PFSK-1 (cell line): ENCODE results near the gene TMPRSS12.

ENCODE experiments used
- FOXP2 ChIP-seq: optimal IDR thresholded peaks from 2 replicates; pipeline ENCODE3; 2011; ENCODE audit warnings: borderline replicate concordance, control low read depth, inconsistent platforms; ENCODE audit not compliant: insufficient read depth; ENCODE audit errors: extremely low read length, extremely low read depth
- POLR2AphosphoS5 ChIP-seq: IDR thresholded peaks from 2 replicates; pipeline ENCODE4 v1.6.1; 2012; ENCODE audit warnings: low read depth, mild to moderate bottlenecking, control low read depth, low read length, moderate library complexity
- SIN3A ChIP-seq: IDR thresholded peaks from 2 replicates; pipeline ENCODE4 v1.6.1; 2012; ENCODE audit warnings: mild to moderate bottlenecking, low read length, moderate library complexity, borderline replicate concordance; ENCODE audit not compliant: insufficient read depth
- TAF1 ChIP-seq: IDR thresholded peaks from 2 replicates; pipeline ENCODE4 v1.6.1; 2012; ENCODE audit warnings: low read length, control low read depth, borderline replicate concordance; ENCODE audit not compliant: insufficient read depth
- TF ChIP-seq, protein P1 (sequence below), 2 experiments: IDR thresholded peaks; 2 replicates each; pipeline versions ENCODE4 v1.6.1 to v1.8.0; 2011 to 2012; ENCODE audit warnings: low read depth in 2 of 2, low read length in 2 of 2, control low read depth in 1 of 2, inconsistent platforms in 1 of 2, mild to moderate bottlenecking in 1 of 2, moderate library complexity in 1 of 2; ENCODE audit not compliant: insufficient read depth in 1 of 2

Gene TMPRSS12

DNA sequence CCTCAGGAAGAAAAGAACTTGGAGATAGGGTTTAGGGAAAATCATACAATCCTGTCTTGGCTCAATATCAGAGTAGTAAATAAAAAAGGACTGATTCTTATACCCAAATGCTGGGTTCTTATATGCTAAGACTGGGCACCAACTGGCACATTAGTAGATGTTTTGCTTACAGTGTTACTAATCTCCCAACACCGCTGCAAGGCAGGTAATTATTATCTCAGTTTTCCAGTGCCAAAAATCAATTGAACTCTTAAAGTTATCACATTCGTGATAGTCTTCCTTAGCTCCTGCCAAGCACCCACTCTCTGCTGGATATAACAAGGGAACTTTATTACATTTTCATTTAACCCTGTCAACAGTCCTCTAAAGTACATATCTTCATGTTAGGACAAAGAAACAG, 84.6 kb downstream of the TMPRSS12 start:
- TF ChIP-seq FOXP2: no peak
- TF ChIP-seq, protein P1, sequence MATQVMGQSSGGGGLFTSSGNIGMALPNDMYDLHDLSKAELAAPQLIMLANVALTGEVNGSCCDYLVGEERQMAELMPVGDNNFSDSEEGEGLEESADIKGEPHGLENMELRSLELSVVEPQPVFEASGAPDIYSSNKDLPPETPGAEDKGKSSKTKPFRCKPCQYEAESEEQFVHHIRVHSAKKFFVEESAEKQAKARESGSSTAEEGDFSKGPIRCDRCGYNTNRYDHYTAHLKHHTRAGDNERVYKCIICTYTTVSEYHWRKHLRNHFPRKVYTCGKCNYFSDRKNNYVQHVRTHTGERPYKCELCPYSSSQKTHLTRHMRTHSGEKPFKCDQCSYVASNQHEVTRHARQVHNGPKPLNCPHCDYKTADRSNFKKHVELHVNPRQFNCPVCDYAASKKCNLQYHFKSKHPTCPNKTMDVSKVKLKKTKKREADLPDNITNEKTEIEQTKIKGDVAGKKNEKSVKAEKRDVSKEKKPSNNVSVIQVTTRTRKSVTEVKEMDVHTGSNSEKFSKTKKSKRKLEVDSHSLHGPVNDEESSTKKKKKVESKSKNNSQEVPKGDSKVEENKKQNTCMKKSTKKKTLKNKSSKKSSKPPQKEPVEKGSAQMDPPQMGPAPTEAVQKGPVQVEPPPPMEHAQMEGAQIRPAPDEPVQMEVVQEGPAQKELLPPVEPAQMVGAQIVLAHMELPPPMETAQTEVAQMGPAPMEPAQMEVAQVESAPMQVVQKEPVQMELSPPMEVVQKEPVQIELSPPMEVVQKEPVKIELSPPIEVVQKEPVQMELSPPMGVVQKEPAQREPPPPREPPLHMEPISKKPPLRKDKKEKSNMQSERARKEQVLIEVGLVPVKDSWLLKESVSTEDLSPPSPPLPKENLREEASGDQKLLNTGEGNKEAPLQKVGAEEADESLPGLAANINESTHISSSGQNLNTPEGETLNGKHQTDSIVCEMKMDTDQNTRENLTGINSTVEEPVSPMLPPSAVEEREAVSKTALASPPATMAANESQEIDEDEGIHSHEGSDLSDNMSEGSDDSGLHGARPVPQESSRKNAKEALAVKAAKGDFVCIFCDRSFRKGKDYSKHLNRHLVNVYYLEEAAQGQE (IDR thresholded peaks at IDR 0.05; ENCODE audit: insufficient read depth in 1 of 2, low read depth in 2 of 2, low read length in 2 of 2): no peak

DNA sequence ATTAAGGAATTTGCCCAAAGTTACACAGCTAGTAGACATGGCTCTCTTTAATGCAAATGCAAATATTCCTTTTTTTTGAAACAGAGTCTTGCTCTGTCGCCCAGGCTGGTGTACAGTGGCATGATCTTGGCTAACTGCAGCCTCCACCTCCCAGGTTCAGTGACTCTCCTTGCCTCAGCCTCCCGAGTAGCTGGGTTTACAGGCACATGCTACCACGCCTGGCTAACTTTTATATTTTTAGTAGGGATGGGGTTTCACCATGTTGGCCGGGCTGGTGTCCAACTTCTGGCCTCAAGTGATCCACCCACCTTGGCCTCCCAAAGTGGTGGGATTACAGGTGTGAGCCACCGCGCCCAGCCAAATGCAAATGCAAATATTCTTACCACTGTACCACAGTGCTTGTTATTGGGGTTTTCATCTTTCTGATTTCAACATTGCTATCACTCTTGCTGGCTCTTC, 85.1 kb downstream of the TMPRSS12 start:
- no peak for TF ChIP-seq TAF1
- TF ChIP-seq FOXP2: no peak
- TF ChIP-seq, protein P1 (IDR thresholded peaks at IDR 0.05; ENCODE audit: insufficient read depth in 1 of 2, low read depth in 2 of 2, low read length in 2 of 2): no peak
- no peak for TF ChIP-seq POLR2AphosphoS5
- no peak for TF ChIP-seq SIN3A

DNA sequence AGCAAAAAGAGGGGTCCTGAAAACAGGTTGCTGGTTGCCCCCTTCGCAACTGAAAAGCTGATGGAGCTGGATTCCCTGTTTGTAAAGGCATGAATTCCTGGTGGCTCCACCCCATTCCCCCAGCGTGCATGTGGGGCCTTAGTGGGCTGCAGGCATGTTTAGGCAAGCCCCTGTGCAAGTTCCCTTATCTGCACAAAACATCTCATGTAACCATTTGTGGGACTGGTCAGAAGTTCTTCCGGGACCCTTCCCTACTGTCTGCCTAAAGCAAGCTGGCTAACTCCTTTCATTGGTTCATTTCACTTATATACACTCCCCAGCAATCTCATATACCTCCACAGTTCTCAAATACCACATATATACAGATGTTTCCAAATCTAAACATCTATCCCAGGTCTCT, 85.7 kb downstream of the TMPRSS12 start:
- TF ChIP-seq FOXP2: no peak
- TF ChIP-seq SIN3A: no peak
- no peak for TF ChIP-seq POLR2AphosphoS5
- TF ChIP-seq, protein P1 (IDR thresholded peaks at IDR 0.05; ENCODE audit: insufficient read depth in 1 of 2, low read depth in 2 of 2, low read length in 2 of 2): no peak
- no peak for TF ChIP-seq TAF1

DNA sequence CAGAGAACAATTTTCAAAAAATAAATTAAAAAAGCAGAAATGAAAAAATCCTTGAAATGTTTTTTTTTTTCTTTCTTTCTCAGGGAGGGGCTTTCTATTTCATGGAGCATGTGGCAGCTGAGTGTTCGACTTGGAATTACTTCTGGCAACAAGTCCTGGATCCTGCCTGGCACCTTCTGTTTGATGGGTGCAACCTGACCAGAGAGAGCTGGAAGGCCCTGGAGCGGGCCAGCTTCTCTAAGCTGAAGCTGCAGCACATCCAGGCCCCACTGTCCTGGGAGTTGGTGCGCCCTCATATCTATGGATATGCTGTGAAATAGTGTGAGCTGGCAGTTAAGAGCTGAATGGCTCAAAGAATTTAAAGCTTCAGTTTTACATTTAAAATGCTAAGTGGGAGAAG, 87.1 kb downstream of the TMPRSS12 start:
- TF ChIP-seq POLR2AphosphoS5: no peak
- TF ChIP-seq FOXP2: no peak
- TF ChIP-seq, protein P1 (IDR thresholded peaks at IDR 0.05; ENCODE audit: insufficient read depth in 1 of 2, low read depth in 2 of 2, low read length in 2 of 2): no peak
- no peak for TF ChIP-seq SIN3A
- TF ChIP-seq TAF1: no peak

- TF ChIP-seq, protein P1 (IDR thresholded peaks at IDR 0.05; ENCODE audit: insufficient read depth in 1 of 2, low read depth in 2 of 2, low read length in 2 of 2): no peak
- TF ChIP-seq POLR2AphosphoS5: no peak
- no peak for TF ChIP-seq FOXP2
- no peak for TF ChIP-seq TAF1
- TF ChIP-seq SIN3A: no peak
These were observed 90.1 kb downstream of the TMPRSS12 start for GRCh38 chr12:50932787-50933280.
